PFSK-1 (cell line): ENCODE data around the gene SLC44A2.

Experiments
- FOXP2 ChIP-seq: optimal IDR thresholded peaks from 2 replicates; pipeline ENCODE3; 2011; ENCODE audit warnings: borderline replicate concordance, control low read depth, inconsistent platforms; ENCODE audit not compliant: insufficient read depth; ENCODE audit errors: extremely low read length, extremely low read depth
- POLR2AphosphoS5 ChIP-seq: IDR thresholded peaks from 2 replicates; pipeline ENCODE4 v1.6.1; 2012; ENCODE audit warnings: low read depth, mild to moderate bottlenecking, control low read depth, low read length, moderate library complexity
- REST ChIP-seq, 2 experiments: IDR thresholded peaks; 2 replicates each; pipeline versions ENCODE4 v1.6.1 to v1.8.0; 2011 to 2012; ENCODE audit warnings: low read depth in 2 of 2, low read length in 2 of 2, control low read depth in 1 of 2, inconsistent platforms in 1 of 2, mild to moderate bottlenecking in 1 of 2, moderate library complexity in 1 of 2; ENCODE audit not compliant: insufficient read depth in 1 of 2
- SIN3A ChIP-seq: IDR thresholded peaks from 2 replicates; pipeline ENCODE4 v1.6.1; 2012; ENCODE audit warnings: mild to moderate bottlenecking, low read length, moderate library complexity, borderline replicate concordance; ENCODE audit not compliant: insufficient read depth
- TAF1 ChIP-seq: IDR thresholded peaks from 2 replicates; pipeline ENCODE4 v1.6.1; 2012; ENCODE audit warnings: low read length, control low read depth, borderline replicate concordance; ENCODE audit not compliant: insufficient read depth

The SLC44A2 gene

GRCh38 chr19:10625762-10626138 lies 397 bp downstream of the SLC44A2 start:
- no peak for TF ChIP-seq POLR2AphosphoS5
- no peak for TF ChIP-seq FOXP2
- no peak for TF ChIP-seq SIN3A
- TF ChIP-seq REST (IDR thresholded peaks at IDR 0.05; ENCODE audit: insufficient read depth in 1 of 2, low read depth in 2 of 2, low read length in 2 of 2): no peak
- TF ChIP-seq TAF1: no peak

GRCh38 chr19:10631874-10632273 lies 6.5 kb downstream of the SLC44A2 start:
- no peak for TF ChIP-seq FOXP2
- no peak for TF ChIP-seq REST (IDR thresholded peaks at IDR 0.05; ENCODE audit: insufficient read depth in 1 of 2, low read depth in 2 of 2, low read length in 2 of 2)
- no peak for TF ChIP-seq POLR2AphosphoS5
- TF ChIP-seq TAF1: no peak
- no peak for TF ChIP-seq SIN3A

GRCh38 chr19:10634430-10634829 lies 9.1 kb downstream of the SLC44A2 start:
- TF ChIP-seq SIN3A: no peak
- no peak for TF ChIP-seq FOXP2
- TF ChIP-seq TAF1: no peak
- no peak for TF ChIP-seq POLR2AphosphoS5
- no peak for TF ChIP-seq REST (IDR thresholded peaks at IDR 0.05; ENCODE audit: insufficient read depth in 1 of 2, low read depth in 2 of 2, low read length in 2 of 2)

GRCh38 chr19:10634963-10635362 lies 9.6 kb downstream of the SLC44A2 start:
- no peak for TF ChIP-seq SIN3A
- no peak for TF ChIP-seq TAF1
- TF ChIP-seq REST (IDR thresholded peaks at IDR 0.05; ENCODE audit: insufficient read depth in 1 of 2, low read depth in 2 of 2, low read length in 2 of 2): no peak
- TF ChIP-seq POLR2AphosphoS5: no peak
- no peak for TF ChIP-seq FOXP2
